Endothelial cell (in vitro differentiated cells): Measurements from ENCODE around the gene TGM2. TPM values are rescaled to one million over a fixed set of nuclear protein-coding genes. Genes with fewer than 3 reads are reported as not detected.

ENCODE experiments used
- DNase-seq: peaks from one replicate; pipeline ENCODE4 v3.0.0; 2021; ENCODE audit warnings: low spot score
- H3K27ac Mint-ChIP-seq: one replicate; pipeline ENCODE4 v1.8.0; 2021; ENCODE audit warnings: mixed read lengths, inconsistent platforms; ENCODE audit not compliant: unreplicated experiment
- H3K27me3 Mint-ChIP-seq: one replicate; pipeline ENCODE4 v1.8.0; 2021; ENCODE audit warnings: mild to moderate bottlenecking, moderate library complexity, mixed read lengths, inconsistent platforms; ENCODE audit not compliant: unreplicated experiment
- H3K36me3 Mint-ChIP-seq: one replicate; pipeline ENCODE4 v1.8.0; 2021; ENCODE audit warnings: mild to moderate bottlenecking, low read depth, mixed read lengths, inconsistent platforms; ENCODE audit not compliant: unreplicated experiment
- H3K4me1 Mint-ChIP-seq: one replicate; pipeline ENCODE4 v1.8.0; 2021; ENCODE audit warnings: mild to moderate bottlenecking, mixed read lengths, inconsistent platforms; ENCODE audit not compliant: unreplicated experiment
- H3K4me3 Mint-ChIP-seq: one replicate; pipeline ENCODE4 v1.8.0; 2021; ENCODE audit warnings: mild to moderate bottlenecking, mixed read lengths, inconsistent platforms; ENCODE audit not compliant: unreplicated experiment
- H3K9me3 Mint-ChIP-seq: one replicate; pipeline ENCODE4 v1.8.0; 2021; ENCODE audit warnings: mixed read lengths, inconsistent platforms; ENCODE audit not compliant: unreplicated experiment
- total RNA-seq: library from RNA; stranded (reverse); fragmentation: NEBNext Ultra II Directional; extraction: Animal tissue kit (Norgen Biotek cat#: 25700); gene quantifications from one replicate; pipeline ENCODE4 v1.2.1, GENCODE V29; 2021; ENCODE audit not compliant: unreplicated experiment
- TF ChIP-seq, protein P1 (sequence below): fragments of 200-600 bp; sonication (generic); IDR thresholded peaks from one replicate; pipeline ENCODE4 v1.5.0; 2021; ENCODE audit warnings: antibody characterized with exemption; ENCODE audit not compliant: unreplicated experiment

The TGM2 gene
- total RNA-seq, 1 donor from 2014 or later: 216 TPM

DNA sequence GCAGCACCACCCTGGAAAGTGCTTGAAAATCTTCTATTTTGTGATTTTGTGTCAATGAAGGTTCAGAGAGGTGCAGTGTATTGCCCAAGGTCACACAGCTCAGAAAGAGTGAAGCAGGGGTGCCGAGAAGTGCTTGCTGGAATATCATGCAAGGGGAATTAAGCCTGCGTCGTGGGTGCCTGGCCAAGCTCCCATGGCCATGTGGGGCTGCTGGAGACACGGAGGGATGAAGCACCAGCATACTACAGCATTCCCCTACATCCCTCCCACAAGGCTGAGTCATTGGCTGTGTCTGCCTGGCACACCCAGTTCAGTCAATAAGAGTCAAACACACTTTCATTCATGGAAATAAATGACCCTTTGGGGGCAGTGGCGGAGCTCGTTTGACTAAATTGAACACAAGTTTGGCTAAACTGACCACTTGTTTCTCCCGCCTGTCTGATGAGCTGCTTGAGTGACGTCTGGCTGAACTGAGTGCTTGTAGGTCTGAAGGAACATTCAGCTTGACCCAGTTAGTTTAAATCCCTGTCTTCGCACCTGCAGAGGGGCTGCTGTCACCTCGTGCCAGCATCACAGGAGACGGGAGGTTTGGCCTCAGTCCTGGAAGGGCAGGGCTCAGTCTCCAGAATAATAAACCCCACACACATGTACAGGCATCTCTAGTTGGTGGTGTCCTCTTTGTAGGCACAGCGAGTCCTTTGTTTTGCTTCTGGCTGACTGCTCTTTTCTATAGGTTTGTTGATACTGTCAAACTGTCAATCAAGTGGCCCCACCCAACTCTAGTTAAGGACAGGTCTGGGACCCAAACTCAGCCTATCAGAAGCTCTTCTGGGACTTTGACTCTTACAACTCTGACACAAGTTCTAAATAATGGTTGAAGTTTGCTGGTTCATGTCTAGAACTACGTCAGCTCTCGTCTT lies 8.4 kb upstream of the TGM2 start:
- DNase-seq: no peak
- TF ChIP-seq, protein P1, sequence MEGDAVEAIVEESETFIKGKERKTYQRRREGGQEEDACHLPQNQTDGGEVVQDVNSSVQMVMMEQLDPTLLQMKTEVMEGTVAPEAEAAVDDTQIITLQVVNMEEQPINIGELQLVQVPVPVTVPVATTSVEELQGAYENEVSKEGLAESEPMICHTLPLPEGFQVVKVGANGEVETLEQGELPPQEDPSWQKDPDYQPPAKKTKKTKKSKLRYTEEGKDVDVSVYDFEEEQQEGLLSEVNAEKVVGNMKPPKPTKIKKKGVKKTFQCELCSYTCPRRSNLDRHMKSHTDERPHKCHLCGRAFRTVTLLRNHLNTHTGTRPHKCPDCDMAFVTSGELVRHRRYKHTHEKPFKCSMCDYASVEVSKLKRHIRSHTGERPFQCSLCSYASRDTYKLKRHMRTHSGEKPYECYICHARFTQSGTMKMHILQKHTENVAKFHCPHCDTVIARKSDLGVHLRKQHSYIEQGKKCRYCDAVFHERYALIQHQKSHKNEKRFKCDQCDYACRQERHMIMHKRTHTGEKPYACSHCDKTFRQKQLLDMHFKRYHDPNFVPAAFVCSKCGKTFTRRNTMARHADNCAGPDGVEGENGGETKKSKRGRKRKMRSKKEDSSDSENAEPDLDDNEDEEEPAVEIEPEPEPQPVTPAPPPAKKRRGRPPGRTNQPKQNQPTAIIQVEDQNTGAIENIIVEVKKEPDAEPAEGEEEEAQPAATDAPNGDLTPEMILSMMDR: no peak
- Mint-ChIP-seq H3K4me3 (no peak overlapping the region), H3K27me3 (no peaks in the 10 kb centered on the region), H3K9me3 (no peaks in the 10 kb centered on the region), H3K27ac (no peak overlapping the region), H3K4me1 (peaks cover 11% of the 10 kb centered on the region), H3K36me3 (no peaks in the 10 kb centered on the region)

DNA sequence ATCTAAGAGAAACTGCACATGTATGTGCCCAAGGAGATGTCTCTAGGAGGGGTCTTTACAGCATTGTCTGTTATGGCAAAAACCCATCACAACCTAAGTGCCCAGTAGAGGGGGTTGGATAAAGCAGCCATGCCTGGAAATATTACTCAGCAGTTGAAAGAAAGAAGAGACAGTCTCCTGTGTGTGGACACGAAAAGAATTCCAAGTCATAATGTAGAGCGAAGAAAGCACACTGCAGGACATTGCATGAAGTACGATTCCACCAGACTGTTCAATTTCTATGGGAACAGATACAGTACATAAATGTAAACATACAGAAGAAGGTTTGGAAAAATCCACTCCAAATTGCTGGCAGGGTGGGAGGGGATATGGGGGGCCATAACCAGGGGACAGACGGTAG lies 7.3 kb upstream of the TGM2 start:
- H3K4me1 Mint-ChIP-seq: peaks cover 22% of the 10 kb centered on the region
- H3K4me3 Mint-ChIP-seq: no peak overlapping the region
- H3K27ac Mint-ChIP-seq: no peak overlapping the region

DNA sequence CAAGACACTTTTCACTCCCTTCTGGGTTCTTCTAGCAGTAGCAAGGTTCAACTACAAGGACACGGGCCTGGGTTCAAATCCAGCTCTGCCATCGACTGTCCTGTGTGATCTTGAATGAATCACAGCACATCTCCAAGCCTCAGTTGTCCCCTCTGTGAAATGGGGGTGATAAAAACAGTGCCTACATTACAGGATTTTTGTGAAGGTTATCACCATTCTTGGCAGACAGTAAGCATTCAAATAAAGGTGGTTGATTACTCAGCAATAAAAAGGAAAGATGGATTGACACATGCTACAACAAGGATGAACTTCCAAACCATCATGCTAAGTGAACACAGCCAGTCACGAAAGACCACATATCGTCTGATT lies 6.6 kb upstream of the TGM2 start:
- Mint-ChIP-seq H3K27me3 (peaks cover 2% of the 10 kb centered on the region), H3K4me3 (no peak overlapping the region), H3K36me3 (no peaks in the 10 kb centered on the region), H3K4me1 (peaks cover 23% of the 10 kb centered on the region), H3K9me3 (no peaks in the 10 kb centered on the region), H3K27ac (no peak overlapping the region)
- TF ChIP-seq, protein P1: no peak
- no peak for DNase-seq

More for the DNA sequence above, 7.3 kb upstream of the TGM2 start:
- no peak for DNase-seq
- TF ChIP-seq, protein P1: no peak
- Mint-ChIP-seq H3K9me3 (no peaks in the 10 kb centered on the region), H3K36me3 (no peaks in the 10 kb centered on the region), H3K27me3 (peaks cover 2% of the 10 kb centered on the region)

DNA sequence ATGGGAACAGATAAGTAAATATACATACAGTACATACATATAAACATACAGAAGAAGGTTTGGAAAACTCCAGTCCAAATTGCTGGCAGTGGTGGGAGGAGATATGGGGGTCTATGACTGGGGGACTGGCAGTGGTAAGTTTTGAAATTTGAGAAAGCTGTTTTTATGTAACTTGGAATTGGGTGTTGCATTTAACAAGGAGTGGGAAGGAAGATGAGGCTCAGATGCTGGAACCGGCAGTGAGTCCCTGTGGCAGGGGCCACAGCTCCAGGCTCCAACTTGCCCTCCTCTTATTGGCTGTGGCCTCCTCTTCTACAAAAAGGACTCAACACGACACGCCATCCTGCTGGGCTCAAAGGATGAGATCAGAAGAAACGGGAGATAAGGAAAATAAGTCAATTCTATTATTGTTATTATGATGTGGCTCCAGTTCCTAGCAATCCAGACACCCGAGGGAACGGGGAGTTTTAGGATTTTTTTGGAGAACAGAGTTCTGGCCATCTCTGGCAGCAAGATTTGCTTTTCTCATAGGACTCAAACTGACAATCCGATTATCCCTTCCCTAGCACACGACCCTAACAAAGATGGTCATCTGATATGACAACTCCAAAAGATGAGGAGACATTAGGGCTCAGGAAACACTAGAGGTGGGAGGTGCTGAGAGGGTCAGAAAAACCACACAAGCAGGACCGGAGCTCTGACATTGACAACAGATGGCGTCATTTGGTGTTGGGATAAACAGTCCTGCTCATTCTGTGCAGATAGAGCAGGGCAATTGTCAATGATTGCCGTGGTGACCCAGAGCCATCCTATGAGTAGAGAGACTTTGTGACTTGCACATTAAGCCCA lies 6.0 kb upstream of the TGM2 start:
- TF ChIP-seq, protein P1: no peak
- peaks cover 23% of the 10 kb centered on the region for H3K4me1 Mint-ChIP-seq
- H3K27ac Mint-ChIP-seq: peak overlapping the region; percentile 13
- no peak overlapping the region for H3K4me3 Mint-ChIP-seq
- peaks cover 2% of the 10 kb centered on the region for H3K27me3 Mint-ChIP-seq
- no peaks in the 10 kb centered on the region for H3K36me3 Mint-ChIP-seq
- H3K9me3 Mint-ChIP-seq: no peaks in the 10 kb centered on the region
- DNase-seq: no peak
